B cell (primary cell): Measurements from ENCODE around the gene CYYR1. TPM values are rescaled to one million over a fixed set of nuclear protein-coding genes. Genes with fewer than 3 reads are reported as not detected.

ENCODE experiments used
- ATAC-seq: fragments of 200-7000 bp; cut with Tn5 transposase; one replicate; pipeline ENCODE4 v1.10.0; 2021; ENCODE audit warnings: low read depth, mild to moderate bottlenecking, moderate number of reproducible peaks, moderate library complexity
- CTCF ChIA-PET: fragments of 350-600 bp; sonication (Branson Sonifier 250); formaldehyde crosslinking; loops from one replicate; lab custom pipeline; 2021; ENCODE audit warnings: antibody characterized with exemption, inconsistent platforms; lab: Charles Lee
- POLR2A ChIA-PET: fragments of 350-600 bp; sonication (Branson Sonifier 250); formaldehyde crosslinking; loops from one replicate; lab custom pipeline; 2021; ENCODE audit warnings: antibody characterized with exemption; lab: Charles Lee
- DNase-seq: peaks from one replicate; pipeline ENCODE4 v3.0.0; 2013
- H2AFZ ChIP-seq: 2 replicates; pipeline ENCODE4 v1.6.1; 2012; ENCODE audit warnings: mild to moderate bottlenecking, low read depth, low read length; ENCODE audit not compliant: insufficient read depth, poor library complexity, severe bottlenecking
- H3K27ac ChIP-seq, 2 donors: 1 replicate in 1 of 2; 2 replicates in 1 of 2; pipeline ENCODE4 v1.5.1; 2012 to 2013; ENCODE audit warnings: low read length in 2 of 2, mild to moderate bottlenecking in 2 of 2, moderate library complexity in 1 of 2
- H3K27me3 ChIP-seq, 4 experiments: fragments of 200-600 bp in 1 of 4; sonication (generic) in 1 of 4; replicated peaks in 1 of 4; 1 replicate in 2 of 4; 2 replicates in 2 of 4; pipeline versions ENCODE4 v1.6.1 to v1.7.0; 2013 to 2016; ENCODE audit warnings: low read length in 3 of 4, mild to moderate bottlenecking in 2 of 4, mixed read lengths in 1 of 4, moderate library complexity in 1 of 4; ENCODE audit not compliant: insufficient read depth in 4 of 4, control insufficient read depth in 3 of 4; ENCODE audit errors: control extremely low read depth in 1 of 4
- H3K36me3 ChIP-seq, 2 experiments: replicated peaks in 1 of 2; 1 replicate in 1 of 2; 2 replicates in 1 of 2; pipeline versions ENCODE4 v1.6.1 to v1.7.1; 2013; ENCODE audit warnings: low read length in 1 of 2; ENCODE audit not compliant: insufficient read depth in 2 of 2, control insufficient read depth in 1 of 2; ENCODE audit errors: control extremely low read depth in 1 of 2, extremely low read depth in 1 of 2
- H3K4me1 ChIP-seq, 2 donors: fragments of 200-600 bp in 1 of 2; sonication (generic) in 1 of 2; 1 replicate in 1 of 2; 2 replicates in 1 of 2; pipeline versions ENCODE4 v1.5.1 to v1.6.1; 2013 to 2017; ENCODE audit warnings: low read length in 2 of 2; ENCODE audit not compliant: control insufficient read depth in 2 of 2, insufficient read depth in 2 of 2
- H3K4me2 ChIP-seq: replicated peaks from 2 replicates; pipeline ENCODE3; 2012; ENCODE audit warnings: mild to moderate bottlenecking, low read depth, low read length; ENCODE audit not compliant: poor library complexity, severe bottlenecking
- H3K4me3 ChIP-seq, 5 experiments: fragments of 200-600 bp in 1 of 5; sonication (generic) in 1 of 5; 1 replicate in 3 of 5; 2 replicates in 2 of 5; pipeline versions ENCODE4 v1.5.1 to v1.7.0; 2011 to 2016; ENCODE audit warnings: low read length in 4 of 5, mild to moderate bottlenecking in 4 of 5, low read depth in 2 of 5, control low read depth in 1 of 5, moderate library complexity in 1 of 5; ENCODE audit not compliant: insufficient read depth in 1 of 5; ENCODE audit errors: control extremely low read depth in 1 of 5, extremely low read depth in 1 of 5
- H3K79me2 ChIP-seq: fragments of 200-600 bp; sonication (generic); one replicate; pipeline ENCODE4 v1.6.0; 2016; ENCODE audit warnings: low read length; ENCODE audit not compliant: control insufficient read depth, insufficient read depth
- H3K9ac ChIP-seq: fragments of 200-600 bp; sonication (generic); 2 replicates; pipeline ENCODE4 v1.6.1; 2017; ENCODE audit warnings: mild to moderate bottlenecking, low read length, moderate library complexity
- H3K9me3 ChIP-seq, 3 donors: one replicate each; pipeline versions ENCODE4 v1.6.1 to v1.7.1; 2013; ENCODE audit warnings: low read length in 2 of 3; ENCODE audit not compliant: control insufficient read depth in 2 of 3, insufficient read depth in 1 of 3; ENCODE audit errors: control extremely low read depth in 1 of 3
- H4K20me1 ChIP-seq: 2 replicates; pipeline ENCODE4 v1.6.0; 2012; ENCODE audit warnings: mild to moderate bottlenecking, low read length; ENCODE audit not compliant: insufficient read depth, control insufficient read depth, poor library complexity, severe bottlenecking
- H3K27ac Mint-ChIP-seq: one replicate; pipeline ENCODE4 v1.8.0; 2021; ENCODE audit warnings: mixed read lengths
- H3K27me3 Mint-ChIP-seq: one replicate; pipeline ENCODE4 v1.8.0; 2021; ENCODE audit warnings: mixed read lengths
- H3K4me1 Mint-ChIP-seq: one replicate; pipeline ENCODE4 v1.8.0; 2021; ENCODE audit warnings: mixed read lengths
- H3K4me3 Mint-ChIP-seq: one replicate; pipeline ENCODE4 v1.8.0; 2021; ENCODE audit warnings: mixed read lengths
- H3K9me3 Mint-ChIP-seq: one replicate; pipeline ENCODE4 v1.8.0; 2022; ENCODE audit warnings: mixed read lengths; ENCODE audit not compliant: insufficient read depth
- CTCF ChIP-seq: fragments of 200-600 bp; IDR thresholded peaks from one replicate; pipeline ENCODE4 v1.8.0; 2022; ENCODE audit warnings: antibody characterized with exemption, mild to moderate bottlenecking
- EZH2 ChIP-seq: IDR thresholded peaks from 2 replicates; pipeline ENCODE4 v1.6.1; 2012; ENCODE audit warnings: borderline replicate concordance, low read depth, mild to moderate bottlenecking, moderate library complexity, low read length; ENCODE audit not compliant: insufficient read depth, poor library complexity, severe bottlenecking
- WGBS: methylation state at CpG from one replicate; pipeline ENCODE4 v1.1.5; 2013; ENCODE audit warnings: missing lambda C conversion rate; ENCODE audit not compliant: insufficient coverage; 5-methylcytosine and 5-hydroxymethylcytosine counted together
- intact Hi-C: fragments of 100-400 bp; cut with micrococcal nuclease; formaldehyde crosslinking; loops from one replicate; pipeline ENCODE4 v1.10.0; 2022
- polyA plus RNA-seq: library from polyadenylated mRNA; depleted of rRNA; stranded (reverse); fragments of >200 nt; gene quantifications from 2 replicates; pipeline ENCODE4 v1.2.3, GENCODE V29; 2012
- total RNA-seq, 2 donors: library from RNA; stranded (reverse); fragments of 120-200 nt in 1 of 2; gene quantifications; 1 replicate in 1 of 2; 2 replicates in 1 of 2; pipeline versions ENCODE4 v1.2.3 to v1.2.4, GENCODE V29; 2013 to 2022

CYYR1 gene
- total and polyA plus RNA-seq, 2 donors (not counting 1 experiment from before 2014, with no cell fraction given): not detected

GRCh38 chr21:26550326-26550725, 22.8 kb downstream of the CYYR1 start:
- Mint-ChIP-seq H3K9me3 (no peaks in the 10 kb centered on the region), H3K4me1 (no peaks in the 10 kb centered on the region), H3K27ac (no peak overlapping the region), H3K27me3 (no peaks in the 10 kb centered on the region), H3K4me3 (no peak overlapping the region)
- Histone ChIP-seq H3K9me3 (no peaks in the 10 kb centered on the region), H3K4me2 (no peak overlapping the region), H3K4me3 (no peak overlapping the region), H2AFZ (no peak overlapping the region), H3K27ac (no peak overlapping the region), H3K9ac (no peak overlapping the region), H3K27me3 (no peaks in the 10 kb centered on the region), H3K79me2 (no peaks in the 10 kb centered on the region), H4K20me1 (no peaks in the 10 kb centered on the region), H3K4me1 (no peaks in the 10 kb centered on the region), H3K36me3 (no peaks in the 10 kb centered on the region)
- ChIA-PET POLR2A (no interaction called here), CTCF (no interaction called here)
- ATAC-seq: no peak
- no peak for TF ChIP-seq EZH2
- TF ChIP-seq CTCF: no peak
- DNase-seq: no peak
- intact Hi-C loops: no loop called here
- 38% methylated on average over 2 of the region's 2 CpGs for WGBS

- DNase-seq (no peak), ATAC-seq (no peak)
- Histone ChIP-seq H3K79me2 (no peaks in the 10 kb centered on the region), H3K4me1 (no peaks in the 10 kb centered on the region), H3K27me3 (no peaks in the 10 kb centered on the region), H2AFZ (no peak overlapping the region), H3K9ac (no peak overlapping the region), H3K4me2 (no peak overlapping the region), H4K20me1 (no peaks in the 10 kb centered on the region), H3K9me3 (no peaks in the 10 kb centered on the region), H3K27ac (no peak overlapping the region), H3K4me3 (no peak overlapping the region), H3K36me3 (no peaks in the 10 kb centered on the region)
- Mint-ChIP-seq H3K4me1 (no peaks in the 10 kb centered on the region), H3K4me3 (no peak overlapping the region), H3K9me3 (no peaks in the 10 kb centered on the region), H3K27ac (no peak overlapping the region), H3K27me3 (no peaks in the 10 kb centered on the region)
- POLR2A ChIA-PET: no interaction called here
- TF ChIP-seq EZH2: no peak
- TF ChIP-seq CTCF: no peak
- intact Hi-C loops: no loop called here
- CTCF ChIA-PET: no interaction called here
- 69% methylated on average over 5 of the region's 8 CpGs for WGBS
These were observed 26.5 kb downstream of the CYYR1 start for GRCh38 chr21:26546446-26547097.
